Neutrophil (primary cell): ENCODE results near the gene SEC24B.
"Not testable (repeated sequence)": the region's sequence is repeated elsewhere in the genome, so short reads cannot be mapped to it uniquely, and the experiment has no call there.

Source experiments
- H3K27ac ChIP-seq: fragments of 200-600 bp; sonication (generic); 2 replicates; pipeline ENCODE4 v1.5.1; 2016; ENCODE audit warnings: mild to moderate bottlenecking, moderate library complexity
- H3K27me3 ChIP-seq: fragments of 200-600 bp; sonication (generic); 2 replicates; pipeline ENCODE4 v1.6.0; 2016; ENCODE audit warnings: mild to moderate bottlenecking
- H3K36me3 ChIP-seq: fragments of 200-600 bp; sonication (generic); 2 replicates; pipeline ENCODE4 v1.5.1; 2017
- H3K4me1 ChIP-seq, 2 experiments: fragments of 200-600 bp in 1 of 2; sonication (generic) in 1 of 2; 1 replicate in 1 of 2; 2 replicates in 1 of 2; pipeline versions ENCODE4 v1.5.1 to v1.6.1; 2013 to 2016; ENCODE audit warnings: low read depth in 1 of 2, low read length in 1 of 2, mild to moderate bottlenecking in 1 of 2, moderate library complexity in 1 of 2; ENCODE audit not compliant: control insufficient read depth in 1 of 2, insufficient read depth in 1 of 2
- H3K4me3 ChIP-seq, 2 experiments: fragments of 200-600 bp in 1 of 2; sonication (generic) in 1 of 2; 1 replicate in 1 of 2; 2 replicates in 1 of 2; pipeline ENCODE4 v1.5.1; 2013 to 2016; ENCODE audit warnings: low read depth in 1 of 2, low read length in 1 of 2, mild to moderate bottlenecking in 1 of 2, moderate library complexity in 1 of 2
- H3K9me3 ChIP-seq: fragments of 200-600 bp; sonication (generic); 2 replicates; pipeline ENCODE4 v1.5.1; 2016
- CTCF ChIP-seq: fragments of 200-600 bp; sonication (generic); IDR thresholded peaks from 2 replicates; pipeline ENCODE4 v1.5.1; 2016; ENCODE audit warnings: antibody characterized with exemption

SEC24B gene

GRCh38 chr4:109441862-109442458 lies 8.3 kb downstream of the SEC24B start:
- Histone ChIP-seq H3K9me3 (no peaks in the 10 kb centered on the region), H3K27me3 (no peaks in the 10 kb centered on the region), H3K27ac (no peak overlapping the region), H3K36me3 (no peaks in the 10 kb centered on the region), H3K4me1 (no peaks in the 10 kb centered on the region), H3K4me3 (no peak overlapping the region)
- TF ChIP-seq CTCF = no peak

- peak overlapping the region; percentile 26 for H3K27ac ChIP-seq
- no peaks in the 10 kb centered on the region for H3K9me3 ChIP-seq
- no peaks in the 10 kb centered on the region for H3K36me3 ChIP-seq
- no peaks in the 10 kb centered on the region for H3K27me3 ChIP-seq
- H3K4me3 ChIP-seq = no peak overlapping the region
- TF ChIP-seq CTCF = no peak
- no peaks in the 10 kb centered on the region for H3K4me1 ChIP-seq
These were observed 10.7 kb downstream of the SEC24B start for GRCh38 chr4:109444182-109444844.

GRCh38 chr4:109447278-109447677 lies 13.7 kb downstream of the SEC24B start:
- Histone ChIP-seq H3K4me3 (no peak overlapping the region), H3K9me3 (no peaks in the 10 kb centered on the region), H3K27me3 (no peaks in the 10 kb centered on the region), H3K36me3 (peaks cover 18% of the 10 kb centered on the region), H3K27ac (peak overlapping the region; percentile 13), H3K4me1 (no peaks in the 10 kb centered on the region)
- no peak for TF ChIP-seq CTCF

- Histone ChIP-seq H3K9me3 (no peaks in the 10 kb centered on the region), H3K4me3 (no peak overlapping the region), H3K27ac (no peak overlapping the region), H3K4me1 (no peaks in the 10 kb centered on the region), H3K27me3 (no peaks in the 10 kb centered on the region), H3K36me3 (peaks cover 20% of the 10 kb centered on the region)
- TF ChIP-seq CTCF = no peak
These were observed 18.1 kb downstream of the SEC24B start for GRCh38 chr4:109451544-109452273.

GRCh38 chr4:109453110-109453509 lies 19.5 kb downstream of the SEC24B start:
- H3K27ac ChIP-seq, H3K9me3 ChIP-seq, H3K27me3 ChIP-seq, H3K4me1 ChIP-seq, H3K4me3 ChIP-seq: not testable (repeated sequence)
- peaks cover 20% of the 10 kb centered on the region for H3K36me3 ChIP-seq

- peak overlapping the region; percentile 7 for H3K27ac ChIP-seq
- H3K4me3 ChIP-seq = no peak overlapping the region
- H3K4me1 ChIP-seq = peaks cover 0 to 4% of the 10 kb centered on the region in 2 experiments
- H3K27me3 ChIP-seq = no peaks in the 10 kb centered on the region
- no peak for TF ChIP-seq CTCF
- H3K9me3 ChIP-seq = no peaks in the 10 kb centered on the region
- H3K36me3 ChIP-seq = peaks cover 38% of the 10 kb centered on the region
These were observed 28.7 kb downstream of the SEC24B start for GRCh38 chr4:109462297-109462696.
